Hindlimb muscle (tissue), 1 donor: ENCODE results near the gene LAMP1. TPM values are rescaled to one million over a fixed set of nuclear protein-coding genes. Genes with fewer than 3 reads are reported as not detected.
"Not testable (repeated sequence)": the region's sequence is repeated elsewhere in the genome, so short reads cannot be mapped to it uniquely, and the experiment has no call there.

Experiments used
- DNase-seq: peaks from one replicate; pipeline ENCODE4 v3.0.0-alpha.2; 2013
- polyA plus RNA-seq: library from polyadenylated mRNA; unstranded; fragments of 120-200 nt; gene quantifications from one replicate; pipeline ENCODE4 v1.2.1, GENCODE V29; 2013; ENCODE audit not compliant: insufficient read length

LAMP1 gene, protein sequence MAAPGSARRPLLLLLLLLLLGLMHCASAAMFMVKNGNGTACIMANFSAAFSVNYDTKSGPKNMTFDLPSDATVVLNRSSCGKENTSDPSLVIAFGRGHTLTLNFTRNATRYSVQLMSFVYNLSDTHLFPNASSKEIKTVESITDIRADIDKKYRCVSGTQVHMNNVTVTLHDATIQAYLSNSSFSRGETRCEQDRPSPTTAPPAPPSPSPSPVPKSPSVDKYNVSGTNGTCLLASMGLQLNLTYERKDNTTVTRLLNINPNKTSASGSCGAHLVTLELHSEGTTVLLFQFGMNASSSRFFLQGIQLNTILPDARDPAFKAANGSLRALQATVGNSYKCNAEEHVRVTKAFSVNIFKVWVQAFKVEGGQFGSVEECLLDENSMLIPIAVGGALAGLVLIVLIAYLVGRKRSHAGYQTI
- polyA plus RNA-seq: 89.0 TPM

GRCh38 chr13:113296823-113297369 is at the start of gene LAMP1:
Gene LAMP1 (plus strand): TSS chr13:113297239. CDS start chr13:113297435, 196 bp downstream.
- DNase-seq: peak; percentile 100

DNA sequence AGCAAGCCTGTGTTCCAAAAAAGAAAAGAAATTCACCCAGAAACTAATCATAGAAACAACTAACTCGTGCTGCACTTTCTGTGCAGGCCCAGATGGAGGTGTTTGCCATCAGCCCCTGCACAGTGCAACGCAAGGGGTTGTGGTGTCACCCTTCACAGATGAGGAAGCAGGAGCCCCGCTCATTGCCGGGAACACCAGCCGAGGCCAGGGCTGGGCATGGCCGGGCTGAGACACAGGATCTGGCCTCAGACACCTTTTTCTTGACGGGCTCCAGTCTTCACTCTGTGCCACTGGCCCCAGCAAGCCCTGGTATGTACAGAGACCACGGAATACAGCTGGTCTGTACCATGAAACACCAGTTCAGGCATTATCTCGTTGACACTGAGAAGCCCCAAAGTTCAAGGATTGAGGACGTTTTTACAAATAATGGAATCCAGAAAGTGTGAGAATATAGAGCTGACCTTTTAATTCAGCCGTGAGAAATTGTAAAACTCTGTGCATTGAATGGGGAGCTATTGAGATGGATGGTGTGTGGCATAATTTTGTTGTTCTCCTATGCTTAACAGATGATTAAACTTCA is 44.4 kb upstream of the LAMP1 start:
- DNase-seq: no peak

DNA sequence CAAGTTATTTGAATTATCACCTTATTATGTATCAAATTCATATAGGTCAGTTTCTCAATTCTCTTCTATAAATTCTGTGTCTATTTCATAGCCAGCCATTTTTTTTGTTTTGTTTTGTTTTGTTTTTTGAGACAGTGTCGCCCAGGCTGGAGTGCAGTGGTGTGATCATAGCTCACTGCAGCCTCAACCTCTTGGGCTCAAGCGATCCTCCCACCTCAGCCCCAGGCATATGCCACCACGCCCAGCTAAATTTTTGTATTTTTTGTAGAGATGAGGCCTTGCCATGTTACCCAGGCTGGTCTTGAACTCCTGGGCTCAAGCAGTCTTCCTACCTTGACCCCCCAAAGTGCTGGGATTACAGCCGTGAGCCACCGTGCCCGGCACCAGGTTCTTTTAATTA is 39.1 kb upstream of the LAMP1 start:
- DNase-seq: not testable (repeated sequence)

DNA sequence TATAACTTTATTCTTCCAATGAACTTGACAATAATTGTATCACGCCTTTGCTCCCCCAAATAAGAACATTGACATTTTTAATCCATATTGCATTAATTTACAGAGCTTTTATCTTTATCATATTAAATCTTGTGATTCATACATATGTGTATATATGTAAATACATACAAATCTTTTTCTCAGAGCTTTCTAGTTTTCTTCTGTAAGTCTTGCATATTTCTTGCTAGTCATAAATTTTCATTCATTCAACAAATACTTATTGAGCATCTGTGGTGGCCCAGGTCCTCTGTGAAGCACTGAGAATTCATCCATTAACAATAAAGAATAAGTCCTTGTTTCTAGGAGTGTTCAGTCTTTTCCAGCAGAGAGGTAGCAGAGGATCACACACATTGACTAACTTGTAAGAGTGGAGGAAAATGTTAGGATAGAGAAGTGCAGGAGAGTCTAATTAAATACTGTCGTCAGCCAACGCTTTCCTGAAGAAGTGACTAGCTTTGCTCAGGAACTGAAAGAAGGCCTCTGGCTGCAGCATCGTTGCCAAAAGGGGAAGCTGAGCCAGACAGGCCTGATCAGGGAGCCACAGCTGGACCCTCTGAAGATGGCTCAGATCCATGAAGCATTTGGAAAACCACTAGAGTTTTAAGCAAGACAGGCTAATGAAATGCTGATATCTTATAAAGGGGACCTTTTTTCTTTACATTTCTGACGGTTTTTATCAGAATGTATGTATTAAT is 38.6 kb upstream of the LAMP1 start:
- no peak for DNase-seq

- DNase-seq: no peak
These were observed 36.0 kb upstream of the LAMP1 start for GRCh38 chr13:113260996-113261395.

GRCh38 chr13:113263016-113263415 is 34.0 kb upstream of the LAMP1 start:
- DNase-seq: not testable (repeated sequence)

DNA sequence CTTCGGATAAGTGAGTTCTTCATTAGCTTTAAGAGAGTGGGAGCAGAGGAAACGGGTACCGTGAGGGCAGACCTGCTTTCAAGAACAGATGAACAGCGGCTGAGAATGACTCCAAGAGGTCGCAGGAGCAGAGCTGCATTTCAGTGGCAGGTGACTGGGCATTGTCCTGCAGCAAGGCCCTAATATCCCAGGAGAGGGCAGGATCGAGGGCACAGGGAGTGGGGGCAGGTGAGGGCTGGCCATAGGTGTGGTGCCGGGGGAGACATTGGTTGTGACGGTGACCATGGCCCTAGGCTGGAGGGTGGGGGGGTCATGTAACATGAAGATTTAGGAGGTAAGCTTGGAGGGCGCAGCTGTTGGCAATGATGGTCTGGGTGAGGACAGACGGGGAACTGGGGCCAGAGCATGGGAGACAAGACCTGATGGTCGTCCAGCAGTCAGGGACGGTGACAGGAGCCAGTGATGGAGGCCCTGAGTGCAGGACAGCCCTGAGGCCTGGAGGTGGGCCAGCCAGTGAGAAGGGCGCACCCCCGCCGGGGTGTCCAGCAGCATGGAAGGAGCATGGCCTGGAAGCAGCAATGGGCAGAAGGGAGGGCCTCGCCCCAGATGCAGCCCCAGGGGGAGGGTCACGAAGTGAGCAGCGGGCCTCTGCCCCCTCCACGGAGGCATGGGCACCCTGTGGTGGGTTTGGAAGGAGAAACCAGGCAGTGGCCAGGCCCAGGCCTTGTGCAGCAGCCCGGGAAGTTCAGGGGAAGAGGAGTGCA is 29.2 kb upstream of the LAMP1 start:
- DNase-seq: no peak

DNA sequence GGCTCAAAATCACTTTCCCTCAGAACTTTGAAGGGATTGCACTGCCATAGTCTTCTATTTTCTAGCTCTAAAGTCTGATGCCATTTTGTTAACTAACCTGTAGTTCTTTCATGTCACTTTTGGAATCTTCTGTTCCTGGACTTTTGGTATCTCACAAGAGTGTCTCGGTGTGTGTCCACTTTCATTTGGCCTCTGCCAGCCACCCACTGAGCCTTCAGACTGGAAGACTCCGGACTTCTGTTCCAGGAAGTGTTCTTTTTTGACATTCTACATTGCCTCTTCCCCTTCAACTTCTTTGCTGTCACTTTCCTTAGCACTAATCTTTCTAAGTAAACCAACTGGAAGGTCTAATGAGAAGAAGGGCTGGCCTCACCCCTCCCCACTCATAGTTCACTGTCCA is 25.0 kb upstream of the LAMP1 start:
- DNase-seq: no peak

- no peak for DNase-seq
These were observed 24.3 kb upstream of the LAMP1 start for GRCh38 chr13:113272701-113273181.

GRCh38 chr13:113273321-113273720 is 23.7 kb upstream of the LAMP1 start:
- DNase-seq: no peak

DNA sequence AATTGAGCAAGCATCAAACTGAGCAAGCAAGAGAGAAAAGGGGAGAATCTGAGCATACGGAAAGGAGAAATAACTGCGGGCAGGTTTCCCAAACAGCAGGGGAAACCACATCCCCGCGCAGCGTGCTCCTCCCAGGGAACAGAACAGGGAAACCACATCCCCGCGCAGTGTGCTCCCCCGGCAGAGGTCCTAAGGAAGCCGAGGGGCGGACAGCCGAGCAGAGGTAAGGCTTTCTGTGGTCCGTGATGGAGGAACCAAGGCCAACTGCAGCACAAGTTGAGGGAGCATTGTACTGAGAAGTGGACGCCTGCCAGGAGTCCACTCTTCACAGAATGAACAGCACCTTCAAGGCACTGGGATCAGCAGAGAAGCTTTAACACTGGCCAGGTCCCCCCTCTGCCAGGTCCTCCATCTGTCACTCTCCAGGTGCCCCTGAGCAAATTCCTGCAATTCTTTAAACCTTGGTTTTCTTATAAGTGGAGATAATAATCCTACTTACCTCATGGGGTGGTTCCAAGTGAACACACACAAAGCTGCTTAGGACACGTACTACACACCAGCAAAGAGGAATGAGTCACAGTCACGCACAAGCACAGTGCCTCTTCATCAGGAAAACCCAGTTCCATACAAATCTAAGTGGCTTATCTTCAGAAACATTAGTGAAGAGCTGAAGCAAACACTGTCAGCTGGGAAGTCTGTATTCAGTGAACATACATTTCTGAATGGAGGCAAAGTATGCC is 23.0 kb upstream of the LAMP1 start:
- DNase-seq: no peak

DNA sequence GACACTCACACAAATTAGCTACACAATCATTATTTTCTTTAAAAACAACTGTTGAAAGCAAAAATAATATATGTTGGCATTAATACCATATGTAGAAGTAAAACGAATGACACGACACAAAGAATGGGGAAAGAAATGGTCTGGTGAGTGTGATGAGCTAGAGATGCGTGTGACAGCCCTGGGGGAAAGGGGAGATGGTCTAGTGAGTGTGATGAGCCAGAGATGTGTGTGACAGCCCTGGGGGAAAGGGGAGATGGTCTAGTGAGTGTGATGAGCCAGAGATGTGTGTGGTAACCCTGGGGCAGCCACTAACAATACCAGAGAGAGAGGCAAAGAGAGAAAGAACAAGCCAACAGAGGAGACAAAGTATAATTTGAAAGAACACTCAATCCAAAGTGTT is 22.3 kb upstream of the LAMP1 start:
- DNase-seq: no peak

GRCh38 chr13:113275387-113275786 is 21.7 kb upstream of the LAMP1 start:
- no peak for DNase-seq

DNA sequence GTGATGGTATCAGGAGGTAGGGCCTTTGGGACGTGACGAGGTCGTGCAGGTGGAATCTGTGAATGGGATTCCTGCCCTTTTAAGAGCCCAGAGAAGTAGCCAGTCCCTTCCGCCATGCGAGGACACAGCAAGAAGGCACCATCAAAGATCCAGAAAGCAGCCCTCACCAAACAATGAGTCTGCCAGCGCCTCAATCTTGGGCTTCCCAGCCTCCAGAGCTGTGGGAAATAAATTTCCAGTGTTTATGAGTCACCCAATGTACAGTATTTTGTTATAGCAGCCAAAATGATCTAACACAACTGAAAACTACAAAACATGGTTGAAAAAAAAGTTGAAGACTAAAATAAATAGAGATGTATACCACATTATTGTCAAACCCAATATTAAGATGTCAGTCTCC is 16.9 kb upstream of the LAMP1 start:
- no peak for DNase-seq

- DNase-seq: no peak
These were observed 13.1 kb upstream of the LAMP1 start for GRCh38 chr13:113283904-113284303.

DNA sequence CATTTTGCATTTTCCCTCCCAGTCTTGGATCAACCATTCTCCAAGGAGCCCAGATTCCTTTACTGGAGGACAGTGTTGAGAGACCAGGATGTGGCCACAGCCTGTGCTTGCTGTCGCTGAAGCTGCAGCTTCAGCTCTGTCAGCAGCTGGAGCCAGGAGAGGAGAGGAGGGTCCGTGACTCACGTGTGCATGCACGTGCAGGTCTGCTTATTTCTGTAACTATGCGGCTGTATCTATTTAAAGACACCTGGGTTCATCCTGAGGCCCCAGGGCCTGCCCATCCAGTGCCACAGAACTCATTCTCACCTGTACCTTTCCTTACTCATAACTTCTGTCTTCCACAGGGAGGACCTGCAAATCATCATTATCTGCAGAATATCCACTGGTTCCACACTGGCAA is 8.2 kb upstream of the LAMP1 start:
- DNase-seq: no peak

DNA sequence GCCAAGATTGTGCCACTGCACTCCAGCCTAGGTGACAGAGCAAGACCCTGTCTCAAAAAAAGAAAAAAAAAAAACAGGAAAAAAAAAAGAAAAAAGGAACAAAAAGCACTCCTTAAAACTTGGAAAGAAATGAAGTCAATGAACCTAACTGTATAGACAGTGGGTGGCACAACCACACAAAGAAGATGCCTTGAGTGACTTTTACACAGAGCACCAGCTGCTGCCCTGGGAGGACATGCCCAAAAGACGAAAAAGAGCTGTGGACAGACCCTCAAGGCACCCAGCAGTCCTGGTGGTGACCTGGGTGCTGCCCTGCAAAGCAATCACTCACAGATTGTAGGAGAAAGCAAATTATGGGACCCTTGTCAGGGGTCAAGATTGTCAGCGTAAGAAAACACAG is 5.9 kb upstream of the LAMP1 start:
- no peak for DNase-seq

DNA sequence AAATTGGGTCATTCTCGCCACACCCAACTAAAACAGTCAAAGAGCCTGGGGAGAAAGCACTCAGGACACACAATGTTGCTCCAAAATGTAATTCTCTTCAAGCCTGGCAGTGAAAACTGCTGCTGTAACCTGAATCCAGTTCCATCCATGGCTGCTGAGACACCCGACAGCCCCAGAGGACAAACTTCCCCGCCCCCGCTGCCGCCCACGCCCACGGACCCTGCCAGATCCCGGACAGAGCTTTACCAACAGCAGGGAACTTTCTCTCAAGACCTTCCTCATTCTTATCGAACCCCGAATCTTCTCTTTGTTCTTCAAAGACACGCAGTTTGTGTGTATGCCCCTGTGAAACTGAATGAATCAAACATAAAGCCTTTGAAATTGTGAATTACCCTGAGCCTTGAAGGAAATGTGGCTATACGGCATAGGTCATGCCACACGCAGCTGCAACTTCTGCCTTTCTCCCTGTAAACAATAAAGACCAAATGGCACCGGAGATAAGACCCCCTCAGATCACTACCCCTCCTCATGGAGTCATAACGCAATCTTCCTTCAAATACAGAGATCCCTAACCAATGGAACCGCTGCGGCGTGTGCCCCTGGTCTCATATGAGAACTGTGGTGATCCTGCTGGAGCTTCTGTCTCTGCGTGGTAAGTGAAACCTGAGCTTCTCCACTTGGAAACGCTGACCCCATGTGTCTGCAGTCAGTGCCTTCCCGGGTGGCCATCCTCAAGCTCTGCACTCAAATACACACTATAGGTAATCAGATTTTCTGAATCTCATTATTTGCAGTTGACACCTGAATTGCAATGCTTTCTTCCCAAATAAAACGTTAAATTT is 4.8 kb upstream of the LAMP1 start:
- DNase-seq: no peak

- no peak for DNase-seq
These were observed 3.4 kb upstream of the LAMP1 start for GRCh38 chr13:113293686-113294085.

GRCh38 chr13:113295776-113296175 is 1.3 kb upstream of the LAMP1 start:
- DNase-seq: no peak
